GM12892 (cell line): ENCODE data around the gene SLC24A3.

Experiments
- POLR2A ChIP-seq: IDR thresholded peaks from 2 replicates; pipeline ENCODE4 v1.6.1; 2011; ENCODE audit warnings: low read depth, low read length, control low read depth
- TAF1 ChIP-seq: IDR thresholded peaks from 2 replicates; pipeline ENCODE4 v1.6.1; 2011; ENCODE audit warnings: low read depth, mild to moderate bottlenecking, control low read depth, low read length, borderline replicate concordance

GRCh38 chr20:19760371-19760721 lies 547.9 kb downstream of the SLC24A3 start:
- no peak for TF ChIP-seq POLR2A
- no peak for TF ChIP-seq TAF1
